ENCODE results near the gene ZCCHC7. TPM values are rescaled to one million over a fixed set of nuclear protein-coding genes. Genes with fewer than 3 reads are reported as not detected.

Gene ZCCHC7
- total and polyA plus RNA-seq, 2 of the 8 experiments (the other 6 are each of a cell fraction or from before 2014, with no cell fraction given) = 12.2 to 27.5 TPM

- TF ChIP-seq, protein P1, sequence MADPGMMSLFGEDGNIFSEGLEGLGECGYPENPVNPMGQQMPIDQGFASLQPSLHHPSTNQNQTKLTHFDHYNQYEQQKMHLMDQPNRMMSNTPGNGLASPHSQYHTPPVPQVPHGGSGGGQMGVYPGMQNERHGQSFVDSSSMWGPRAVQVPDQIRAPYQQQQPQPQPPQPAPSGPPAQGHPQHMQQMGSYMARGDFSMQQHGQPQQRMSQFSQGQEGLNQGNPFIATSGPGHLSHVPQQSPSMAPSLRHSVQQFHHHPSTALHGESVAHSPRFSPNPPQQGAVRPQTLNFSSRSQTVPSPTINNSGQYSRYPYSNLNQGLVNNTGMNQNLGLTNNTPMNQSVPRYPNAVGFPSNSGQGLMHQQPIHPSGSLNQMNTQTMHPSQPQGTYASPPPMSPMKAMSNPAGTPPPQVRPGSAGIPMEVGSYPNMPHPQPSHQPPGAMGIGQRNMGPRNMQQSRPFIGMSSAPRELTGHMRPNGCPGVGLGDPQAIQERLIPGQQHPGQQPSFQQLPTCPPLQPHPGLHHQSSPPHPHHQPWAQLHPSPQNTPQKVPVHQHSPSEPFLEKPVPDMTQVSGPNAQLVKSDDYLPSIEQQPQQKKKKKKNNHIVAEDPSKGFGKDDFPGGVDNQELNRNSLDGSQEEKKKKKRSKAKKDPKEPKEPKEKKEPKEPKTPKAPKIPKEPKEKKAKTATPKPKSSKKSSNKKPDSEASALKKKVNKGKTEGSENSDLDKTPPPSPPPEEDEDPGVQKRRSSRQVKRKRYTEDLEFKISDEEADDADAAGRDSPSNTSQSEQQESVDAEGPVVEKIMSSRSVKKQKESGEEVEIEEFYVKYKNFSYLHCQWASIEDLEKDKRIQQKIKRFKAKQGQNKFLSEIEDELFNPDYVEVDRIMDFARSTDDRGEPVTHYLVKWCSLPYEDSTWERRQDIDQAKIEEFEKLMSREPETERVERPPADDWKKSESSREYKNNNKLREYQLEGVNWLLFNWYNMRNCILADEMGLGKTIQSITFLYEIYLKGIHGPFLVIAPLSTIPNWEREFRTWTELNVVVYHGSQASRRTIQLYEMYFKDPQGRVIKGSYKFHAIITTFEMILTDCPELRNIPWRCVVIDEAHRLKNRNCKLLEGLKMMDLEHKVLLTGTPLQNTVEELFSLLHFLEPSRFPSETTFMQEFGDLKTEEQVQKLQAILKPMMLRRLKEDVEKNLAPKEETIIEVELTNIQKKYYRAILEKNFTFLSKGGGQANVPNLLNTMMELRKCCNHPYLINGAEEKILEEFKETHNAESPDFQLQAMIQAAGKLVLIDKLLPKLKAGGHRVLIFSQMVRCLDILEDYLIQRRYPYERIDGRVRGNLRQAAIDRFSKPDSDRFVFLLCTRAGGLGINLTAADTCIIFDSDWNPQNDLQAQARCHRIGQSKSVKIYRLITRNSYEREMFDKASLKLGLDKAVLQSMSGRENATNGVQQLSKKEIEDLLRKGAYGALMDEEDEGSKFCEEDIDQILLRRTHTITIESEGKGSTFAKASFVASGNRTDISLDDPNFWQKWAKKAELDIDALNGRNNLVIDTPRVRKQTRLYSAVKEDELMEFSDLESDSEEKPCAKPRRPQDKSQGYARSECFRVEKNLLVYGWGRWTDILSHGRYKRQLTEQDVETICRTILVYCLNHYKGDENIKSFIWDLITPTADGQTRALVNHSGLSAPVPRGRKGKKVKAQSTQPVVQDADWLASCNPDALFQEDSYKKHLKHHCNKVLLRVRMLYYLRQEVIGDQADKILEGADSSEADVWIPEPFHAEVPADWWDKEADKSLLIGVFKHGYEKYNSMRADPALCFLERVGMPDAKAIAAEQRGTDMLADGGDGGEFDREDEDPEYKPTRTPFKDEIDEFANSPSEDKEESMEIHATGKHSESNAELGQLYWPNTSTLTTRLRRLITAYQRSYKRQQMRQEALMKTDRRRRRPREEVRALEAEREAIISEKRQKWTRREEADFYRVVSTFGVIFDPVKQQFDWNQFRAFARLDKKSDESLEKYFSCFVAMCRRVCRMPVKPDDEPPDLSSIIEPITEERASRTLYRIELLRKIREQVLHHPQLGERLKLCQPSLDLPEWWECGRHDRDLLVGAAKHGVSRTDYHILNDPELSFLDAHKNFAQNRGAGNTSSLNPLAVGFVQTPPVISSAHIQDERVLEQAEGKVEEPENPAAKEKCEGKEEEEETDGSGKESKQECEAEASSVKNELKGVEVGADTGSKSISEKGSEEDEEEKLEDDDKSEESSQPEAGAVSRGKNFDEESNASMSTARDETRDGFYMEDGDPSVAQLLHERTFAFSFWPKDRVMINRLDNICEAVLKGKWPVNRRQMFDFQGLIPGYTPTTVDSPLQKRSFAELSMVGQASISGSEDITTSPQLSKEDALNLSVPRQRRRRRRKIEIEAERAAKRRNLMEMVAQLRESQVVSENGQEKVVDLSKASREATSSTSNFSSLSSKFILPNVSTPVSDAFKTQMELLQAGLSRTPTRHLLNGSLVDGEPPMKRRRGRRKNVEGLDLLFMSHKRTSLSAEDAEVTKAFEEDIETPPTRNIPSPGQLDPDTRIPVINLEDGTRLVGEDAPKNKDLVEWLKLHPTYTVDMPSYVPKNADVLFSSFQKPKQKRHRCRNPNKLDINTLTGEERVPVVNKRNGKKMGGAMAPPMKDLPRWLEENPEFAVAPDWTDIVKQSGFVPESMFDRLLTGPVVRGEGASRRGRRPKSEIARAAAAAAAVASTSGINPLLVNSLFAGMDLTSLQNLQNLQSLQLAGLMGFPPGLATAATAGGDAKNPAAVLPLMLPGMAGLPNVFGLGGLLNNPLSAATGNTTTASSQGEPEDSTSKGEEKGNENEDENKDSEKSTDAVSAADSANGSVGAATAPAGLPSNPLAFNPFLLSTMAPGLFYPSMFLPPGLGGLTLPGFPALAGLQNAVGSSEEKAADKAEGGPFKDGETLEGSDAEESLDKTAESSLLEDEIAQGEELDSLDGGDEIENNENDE (IDR thresholded peaks at IDR 0.05; ENCODE audit: insufficient replicate concordance, low read length) = no peak
- no peak for TF ChIP-seq NRF1 (IDR thresholded peaks at IDR 0.05; ENCODE audit: low read depth, low read length)
Measured at GRCh38 chr9:37333288-37333687, 212.9 kb downstream of the ZCCHC7 start (continued).
